CD4-positive, alpha-beta T cell treated with Interleukin-10 for 1 hour (primary cell): ENCODE measurements around the gene ERC1.
"Not testable (repeated sequence)": the region's sequence is repeated elsewhere in the genome, so short reads cannot be mapped to it uniquely, and the experiment has no call there.

Source experiments
- DNase-seq: peaks from one replicate; pipeline ENCODE4 v3.0.0-alpha.2; 2020

Gene ERC1

DNA sequence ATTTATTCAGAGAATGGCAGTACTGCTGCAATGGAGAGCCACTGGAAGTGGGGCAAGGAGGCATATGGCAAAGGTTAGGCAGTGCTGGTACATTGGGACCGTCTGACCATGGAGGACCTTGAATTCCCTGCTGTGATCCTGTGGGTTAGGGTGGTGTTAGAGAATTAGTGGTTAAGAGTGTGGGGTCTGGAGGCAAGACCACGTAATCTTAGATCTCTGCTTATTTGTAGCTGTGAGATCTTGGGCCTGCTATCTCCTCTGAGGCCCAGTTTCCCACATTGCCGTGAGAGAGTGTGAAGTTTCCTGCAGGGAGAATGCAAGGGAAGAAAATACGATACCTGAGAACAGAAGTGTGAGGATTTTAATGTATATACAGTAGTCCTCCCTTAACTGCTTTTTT, 147.7 kb downstream of the ERC1 start:
- no peak for DNase-seq

- not testable (repeated sequence) for DNase-seq
Measured at GRCh38 chr12:1146758-1147157, 155.7 kb downstream of the ERC1 start.

DNA sequence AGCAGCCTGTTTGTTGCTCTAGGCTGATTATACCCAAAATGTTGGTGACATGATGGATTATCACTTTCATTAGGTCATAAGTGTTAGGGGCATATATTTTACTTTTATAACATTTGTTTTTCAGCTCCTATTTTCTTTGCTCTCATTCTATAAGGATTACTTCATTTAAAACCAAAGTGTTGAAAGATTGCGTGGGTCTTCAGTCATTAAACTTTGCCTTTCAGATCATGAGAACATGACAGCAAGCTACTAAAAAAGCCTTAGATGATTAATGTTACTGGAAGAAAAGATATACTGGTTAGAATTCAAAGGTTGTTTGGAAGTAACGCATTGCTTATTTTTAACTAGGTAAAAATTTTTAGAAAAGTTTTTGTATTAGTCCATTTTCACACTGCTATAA, 156.8 kb downstream of the ERC1 start:
- DNase-seq, result no peak

DNA sequence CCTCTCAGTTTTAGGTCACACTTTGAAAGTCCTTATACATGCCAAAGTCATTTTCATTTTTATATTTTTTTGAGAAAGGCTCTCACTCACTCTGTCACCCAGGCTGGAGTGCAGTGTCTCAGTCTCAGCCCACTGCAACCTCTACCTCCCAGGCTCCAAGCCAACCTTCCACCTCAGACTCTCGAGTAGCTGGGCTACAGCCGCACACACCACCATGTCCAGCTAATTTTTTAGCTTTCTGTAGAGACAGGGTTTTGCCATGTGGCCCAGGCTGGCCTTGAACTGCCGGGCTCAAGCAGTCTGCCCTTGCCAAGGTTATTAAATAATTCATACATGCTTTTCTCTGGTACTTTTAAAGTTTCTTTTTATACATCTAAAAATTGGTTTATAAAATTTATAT, 166.0 kb downstream of the ERC1 start:
- no peak for DNase-seq

DNA sequence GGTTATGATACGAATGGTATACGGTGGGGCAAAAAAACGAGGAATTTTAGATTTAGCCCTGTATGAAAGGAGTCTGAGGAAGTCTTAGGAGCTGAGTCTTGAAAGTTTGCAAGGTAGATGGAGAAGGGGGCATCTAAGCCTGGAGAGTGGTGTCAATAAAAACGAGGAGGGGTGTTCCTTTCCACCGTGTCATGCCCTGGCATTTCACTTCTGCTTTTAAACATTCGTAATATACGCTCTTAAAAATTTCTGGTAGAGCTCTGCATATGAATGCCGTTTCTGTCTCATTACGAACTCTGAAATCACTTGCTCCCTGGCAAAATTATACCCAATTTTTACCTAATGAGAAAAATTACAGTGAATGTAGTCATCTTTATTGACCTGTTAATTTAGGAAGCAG, 170.2 kb downstream of the ERC1 start:
- DNase-seq, result no peak

DNA sequence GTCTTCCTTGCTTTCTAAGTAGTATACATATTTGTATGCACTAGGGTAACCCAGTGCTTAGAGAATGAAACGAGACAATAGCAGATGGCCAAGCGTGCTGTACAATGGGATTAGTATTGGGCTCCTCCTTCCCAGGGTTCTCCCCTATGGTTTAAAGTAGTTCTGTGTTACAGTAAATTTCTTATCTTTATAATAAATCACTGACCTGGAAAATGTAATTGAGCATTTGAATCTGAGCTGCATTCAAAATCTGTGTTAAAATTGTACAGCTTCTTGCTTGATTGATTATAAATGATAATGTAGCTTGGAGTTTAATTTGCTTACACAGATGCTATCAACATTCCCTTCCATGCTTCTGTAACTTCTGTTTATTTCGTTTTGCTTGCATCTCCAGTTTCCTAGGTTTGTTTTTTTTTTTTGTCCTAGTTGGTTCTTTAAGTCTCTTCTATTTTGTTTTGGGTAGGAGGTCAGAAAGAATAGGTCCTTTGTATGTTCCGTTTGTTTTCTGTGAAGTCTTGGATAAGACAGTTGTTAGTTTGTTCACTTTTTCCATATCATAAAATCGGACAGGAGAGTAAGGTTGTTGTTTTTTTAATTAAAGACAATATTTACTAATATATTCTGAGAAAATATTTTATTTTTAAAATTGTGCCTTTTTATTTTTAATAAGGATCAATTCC, 171.2 kb downstream of the ERC1 start:
- no peak for DNase-seq

DNA sequence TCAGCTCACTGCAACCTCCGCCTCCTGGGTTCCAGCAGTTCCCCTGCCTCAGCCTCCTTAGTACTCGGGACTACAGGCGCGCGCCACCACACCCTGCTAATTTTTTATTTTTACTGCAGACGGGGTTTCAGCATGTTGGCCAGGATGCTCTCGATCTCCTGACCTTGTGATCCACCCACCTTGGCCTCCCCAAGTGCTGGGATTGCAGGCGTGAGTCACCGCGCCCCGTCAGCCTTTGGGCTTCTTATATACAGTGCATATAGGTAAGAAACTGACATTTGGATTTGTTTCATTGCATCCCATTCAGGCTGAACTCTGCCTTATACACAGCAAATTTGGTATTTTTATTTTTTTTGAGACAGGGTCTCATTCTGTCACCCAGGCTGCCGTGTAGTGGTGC, 176.8 kb downstream of the ERC1 start:
- no peak for DNase-seq

- no peak for DNase-seq
Measured at GRCh38 chr12:1170411-1170810, 179.4 kb downstream of the ERC1 start.

- DNase-seq, result no peak
Measured at GRCh38 chr12:1171657-1172408, 180.8 kb downstream of the ERC1 start.

DNA sequence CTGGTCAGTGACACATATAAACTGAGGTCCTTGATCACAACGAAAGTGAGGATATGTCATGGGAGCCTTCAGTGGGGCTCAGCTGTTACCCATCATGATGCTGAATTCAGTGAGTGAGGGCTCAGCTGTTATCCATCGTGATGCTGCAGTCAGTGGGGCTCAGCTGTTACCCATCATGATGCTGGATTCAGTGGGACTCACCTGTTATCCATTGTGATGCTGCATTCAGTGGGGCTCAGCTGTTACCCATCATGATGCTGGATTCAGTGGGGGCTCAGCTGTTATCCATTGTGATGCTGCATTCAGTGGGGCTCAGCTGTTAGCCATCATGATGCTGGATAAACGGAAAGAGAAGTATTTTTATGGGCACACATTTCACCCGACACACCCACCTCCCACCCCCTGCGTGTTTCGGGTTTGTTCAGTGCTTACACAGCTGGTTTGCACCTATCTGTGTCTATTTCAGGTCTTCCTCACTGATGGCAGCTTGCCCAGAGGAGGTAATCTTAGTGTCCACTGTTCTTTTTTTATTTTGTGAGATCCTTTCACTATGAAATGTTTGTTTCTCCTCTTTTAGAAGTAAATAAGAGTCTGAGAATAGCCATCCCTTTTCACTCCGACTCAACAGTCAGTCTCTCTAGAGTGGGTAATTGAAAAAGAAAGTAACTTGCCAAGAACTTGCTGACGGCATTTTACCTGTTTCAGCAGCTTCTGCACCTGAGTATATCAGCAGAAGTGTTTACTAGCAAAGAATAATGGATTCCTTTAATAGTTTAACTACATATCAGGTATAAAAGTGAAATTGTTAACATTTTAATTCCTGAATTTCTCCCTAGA, 183.0 kb downstream of the ERC1 start:
- DNase-seq, result no peak

GRCh38 chr12:1174659-1175058, 183.6 kb downstream of the ERC1 start:
- no peak for DNase-seq

DNA sequence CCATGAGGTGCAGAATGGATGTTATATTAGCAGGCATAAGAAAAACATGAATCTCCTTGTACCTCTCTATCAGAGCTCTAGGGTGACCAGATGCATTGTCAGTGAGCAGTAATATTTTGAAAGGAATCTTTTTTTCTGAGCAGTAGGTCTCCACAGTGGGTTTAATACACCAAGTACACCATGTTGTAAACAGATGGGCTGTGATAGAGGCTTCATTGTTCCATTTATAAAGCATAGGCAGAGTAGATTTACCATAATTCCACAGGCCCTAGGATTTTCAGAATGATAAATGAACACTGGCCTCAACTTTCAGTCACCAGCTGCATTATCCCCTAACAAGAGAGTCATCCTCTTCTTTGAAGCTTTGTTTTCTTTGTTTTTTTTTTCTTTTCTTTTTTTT, 185.2 kb downstream of the ERC1 start:
- no peak for DNase-seq

DNA sequence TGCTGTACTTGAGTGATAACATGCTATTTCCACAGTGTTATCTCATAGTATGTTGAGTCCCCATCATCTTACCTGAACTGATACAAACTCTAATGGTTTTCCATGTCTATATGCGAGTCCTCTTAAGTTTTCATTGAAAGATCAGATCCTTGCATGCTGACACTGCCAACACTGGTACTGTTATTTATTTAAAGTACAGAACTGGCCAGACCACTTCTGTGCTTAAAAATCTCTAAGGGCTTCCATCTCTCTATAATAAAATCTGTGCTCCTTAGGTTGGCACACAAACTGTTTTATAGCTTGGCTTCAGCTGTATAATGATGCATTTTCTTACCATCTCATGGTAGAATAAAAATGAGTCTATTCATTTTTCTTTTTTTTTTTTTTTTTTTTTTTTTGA, 188.1 kb downstream of the ERC1 start:
- DNase-seq, result no peak

GRCh38 chr12:1182069-1182468, 191.0 kb downstream of the ERC1 start:
- DNase-seq, result no peak

GRCh38 chr12:1184402-1184801, 193.4 kb downstream of the ERC1 start:
- no peak for DNase-seq

- no peak for DNase-seq
Measured at GRCh38 chr12:1185460-1186182, 194.6 kb downstream of the ERC1 start.

- DNase-seq, result no peak
Measured at GRCh38 chr12:1186298-1186697, 195.3 kb downstream of the ERC1 start.

GRCh38 chr12:1188016-1188415, 197.0 kb downstream of the ERC1 start:
- no peak for DNase-seq

DNA sequence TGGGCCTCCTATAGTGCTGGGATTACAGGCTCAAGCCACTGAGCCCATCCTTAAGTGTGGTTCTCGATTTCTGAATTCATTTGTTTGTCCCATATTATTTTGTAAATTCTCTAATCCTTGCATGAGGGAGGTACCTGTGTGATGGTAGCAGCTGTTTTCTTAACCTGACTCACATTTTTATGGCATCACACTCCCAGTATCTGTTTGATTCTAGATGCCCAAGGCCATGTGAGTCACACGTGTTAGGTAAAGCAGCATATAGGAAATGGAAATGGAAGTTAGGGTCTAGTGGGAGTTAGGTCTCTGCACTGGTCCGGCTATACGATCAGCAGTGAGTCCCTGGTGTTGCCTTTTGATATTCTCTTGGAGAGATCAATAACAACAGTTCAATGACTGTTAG, 198.1 kb downstream of the ERC1 start:
- no peak for DNase-seq

DNA sequence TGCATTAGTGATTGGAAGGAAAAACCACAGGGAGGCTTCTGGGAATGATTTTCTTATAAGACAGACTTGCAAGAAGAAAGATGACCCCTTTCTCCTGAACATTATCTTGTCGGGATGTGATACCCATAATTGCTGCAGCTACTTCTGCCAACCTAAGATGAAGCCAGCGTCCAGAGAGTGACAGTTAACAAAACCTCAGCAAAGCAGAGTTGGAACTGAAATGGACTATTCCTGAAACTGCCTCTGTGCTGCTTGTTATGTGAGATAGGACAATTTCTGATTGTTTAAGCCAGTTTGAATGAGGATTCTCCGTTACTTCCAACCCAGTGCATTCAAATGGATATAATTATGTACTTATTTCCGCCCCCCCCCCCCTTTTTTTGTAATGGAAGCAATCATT, 204.5 kb downstream of the ERC1 start:
- DNase-seq, result no peak

GRCh38 chr12:1197264-1198018, 206.4 kb downstream of the ERC1 start:
- DNase-seq, result no peak

DNA sequence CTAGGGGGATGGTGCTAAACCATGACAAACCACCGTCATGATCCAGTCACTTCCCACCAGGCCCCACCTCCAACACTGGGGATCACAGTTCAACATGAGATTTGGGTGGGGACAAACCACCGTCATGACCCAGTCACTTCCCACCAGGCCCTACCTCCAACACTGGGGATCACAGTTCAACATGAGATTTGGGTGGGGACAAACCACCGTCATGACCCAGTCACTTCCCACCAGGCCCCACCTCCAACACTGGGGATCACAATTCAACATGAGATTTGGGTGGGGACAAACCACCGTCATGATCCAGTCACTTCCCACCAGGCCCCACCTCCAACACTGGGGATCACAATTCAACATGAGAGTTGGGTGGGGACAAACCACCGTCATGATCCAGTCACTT, 207.8 kb downstream of the ERC1 start:
- not testable (repeated sequence) for DNase-seq
